ENCODE data around the gene C2orf78. TPM values are rescaled to one million over a fixed set of nuclear protein-coding genes. Genes with fewer than 3 reads are reported as not detected.

C2orf78 gene
- total and polyA plus RNA-seq, 10 of the 15 experiments (the other 5 are each of a cell fraction or from before 2014, with no cell fraction given): 0.08 to 0.82 (median 0.40) TPM

GRCh38 chr2:73822991-73823390 lies 39.0 kb downstream of the C2orf78 start:
- RAD21 ChIA-PET (ENCODE audit: unreplicated experiment): interaction anchor here (0.7 to 8.4 kb wide), 11 partner anchors 85 to 512 kb away, joined by 3 to 96 read pairs (median 6); partner anchors contain the start of genes BOLA3, MOB1A and TPRKB
- no peaks in the 10 kb centered on the region for H3K79me2 ChIP-seq (ENCODE audit: control insufficient read depth, insufficient read depth, low read length)
- no peaks in the 10 kb centered on the region for H3K9me3 ChIP-seq (replicated peaks; ENCODE audit: control insufficient read depth, insufficient read depth, low read length)
- DNase-seq (ENCODE audit: low read depth, low spot score): no peak
- intact Hi-C loops (cut with micrococcal nuclease; ENCODE audit: unreplicated experiment) (loop anchor here (10.0 kb wide), 5 partner anchors 138 to 512 kb away; partner anchors contain the start of gene TET3), in situ Hi-C loops (cut with MboI) (loop anchor here (10.0 kb wide), 1 partner anchor 572 kb away; no protein-coding TSS in a partner anchor)
- peak overlapping the region; percentile 41 for H2AFZ ChIP-seq (ENCODE audit: control insufficient read depth, low read depth, low read length)
- H4K20me1 ChIP-seq (ENCODE audit: control insufficient read depth, insufficient read depth): no peaks in the 10 kb centered on the region
- CTCF ChIA-PET: interaction anchor here (0.8 to 8.9 kb wide), 27 partner anchors 9 to 578 kb away, joined by 3 to 191 read pairs (median 5); partner anchors contain the start of gene BOLA3
- H3K27me3 ChIP-seq (replicated peaks in 1 of 2; ENCODE audit: control insufficient read depth in 2 of 2, insufficient read depth in 2 of 2, low read length in 1 of 2): no peaks in the 10 kb centered on the region
- peak overlapping the region; percentile 76 for H3K27ac ChIP-seq (ENCODE audit: control insufficient read depth, insufficient read depth)
- ATAC-seq: no peak
- no peaks in the 10 kb centered on the region for H3K36me3 ChIP-seq (ENCODE audit: control insufficient read depth in 2 of 2, insufficient read depth in 2 of 2, low read length in 1 of 2)
- TF ChIP-seq IRF3 (IDR thresholded peaks at IDR 0.05): no peak
- TF ChIP-seq POU2F2 (IDR thresholded peaks at IDR 0.05; ENCODE audit: borderline replicate concordance, low read depth, low read length): peak; percentile 62; the same call in 1 of the 3 replicates
- TF ChIP-seq ZBTB40 (IDR thresholded peaks at IDR 0.05; ENCODE audit: borderline replicate concordance): peak; percentile 91
- H3K4me3 ChIP-seq: no peak overlapping the region
- H3K4me2 ChIP-seq (ENCODE audit: control insufficient read depth, insufficient read depth): peak overlapping the region; percentile 62; the same call in 1 of the 2 replicates
- POLR2A ChIA-PET: interaction anchor here (0.9 to 1.9 kb wide), 2 partner anchors 209 to 230 kb away, joined by 3 to 5 read pairs; no protein-coding TSS in a partner anchor
- no peak overlapping the region for H3K9ac ChIP-seq (ENCODE audit: control insufficient read depth, insufficient read depth, low read length)
- SMC1A ChIA-PET (ENCODE audit: uncharacterized antibody, unreplicated experiment): interaction anchor here (0.6 to 7.3 kb wide), 24 partner anchors 16 to 512 kb away, joined by 3 to 53 read pairs (median 4); partner anchors contain the start of genes BOLA3 and TPRKB
- 82% methylated on average over 2 of the region's 2 CpGs for WGBS (ENCODE audit: insufficient coverage, insufficient replicate concordance, low lambda C conversion rate, missing lambda C conversion rate)
- no peak for FAIRE-seq
- peaks cover 20% of the 10 kb centered on the region for H3K4me1 ChIP-seq (ENCODE audit: control insufficient read depth, insufficient read depth, low read length)
- BruUV-seq (replicated peaks): no TSS peak
